MV-4-11 (cell line): ENCODE data around the gene RPRD1A.
"Not testable (repeated sequence)": the region's sequence is repeated elsewhere in the genome, so short reads cannot be mapped to it uniquely, and the experiment has no call there.

Experiments used
- DNase-seq: peaks from one replicate; lab custom pipeline; 2025; lab: John Stamatoyannopoulos, UW

RPRD1A gene

GRCh38 chr18:36067055-36067957 is at the start of gene RPRD1A:
TSS of gene RPRD1A (minus strand) at chr18:36067559. CDS start at chr18:36067404, 155 bp downstream.
- peak; percentile 92 for DNase-seq

GRCh38 chr18:36116771-36117170 is 49.4 kb upstream of the RPRD1A start:
- not testable (repeated sequence) for DNase-seq

- DNase-seq = no peak
These were observed 47.4 kb upstream of the RPRD1A start for GRCh38 chr18:36114738-36115137.

- no peak for DNase-seq
These were observed 46.9 kb upstream of the RPRD1A start for GRCh38 chr18:36114251-36114650.

- DNase-seq = no peak
These were observed 44.9 kb upstream of the RPRD1A start for GRCh38 chr18:36112302-36112701.

- DNase-seq = no peak
These were observed 42.4 kb upstream of the RPRD1A start for GRCh38 chr18:36109737-36110136.

GRCh38 chr18:36108601-36109000 is 41.2 kb upstream of the RPRD1A start:
- DNase-seq = no peak

GRCh38 chr18:36108196-36108595 is 40.8 kb upstream of the RPRD1A start:
- peak; percentile 84 for DNase-seq

- peak; percentile 74 for DNase-seq
These were observed 40.1 kb upstream of the RPRD1A start for GRCh38 chr18:36107477-36107876.

- DNase-seq = no peak
These were observed 37.4 kb upstream of the RPRD1A start for GRCh38 chr18:36104749-36105148.

- no peak for DNase-seq
These were observed 34.6 kb upstream of the RPRD1A start for GRCh38 chr18:36101943-36102342.

- no peak for DNase-seq
These were observed 32.0 kb upstream of the RPRD1A start for GRCh38 chr18:36099311-36099710.

- no peak for DNase-seq
These were observed 29.6 kb upstream of the RPRD1A start for GRCh38 chr18:36096955-36097354.

- DNase-seq = peak; percentile 64
These were observed 28.7 kb upstream of the RPRD1A start for GRCh38 chr18:36095936-36096519.

GRCh38 chr18:36094431-36094830 is 27.1 kb upstream of the RPRD1A start:
- DNase-seq = no peak

GRCh38 chr18:36092116-36092515 is 24.8 kb upstream of the RPRD1A start:
- DNase-seq = not testable (repeated sequence)

GRCh38 chr18:36089001-36089400 is 21.6 kb upstream of the RPRD1A start:
- no peak for DNase-seq

GRCh38 chr18:36088256-36088655 is 20.9 kb upstream of the RPRD1A start:
- no peak for DNase-seq

GRCh38 chr18:36086186-36086585 is 18.8 kb upstream of the RPRD1A start:
- no peak for DNase-seq

- no peak for DNase-seq
These were observed 17.8 kb upstream of the RPRD1A start for GRCh38 chr18:36085195-36085594.

- peak; percentile 67 for DNase-seq
These were observed 16.4 kb upstream of the RPRD1A start for GRCh38 chr18:36083729-36084128.

GRCh38 chr18:36081118-36081517 is 13.8 kb upstream of the RPRD1A start:
- not testable (repeated sequence) for DNase-seq

GRCh38 chr18:36078751-36079529 is 11.6 kb upstream of the RPRD1A start:
- no peak for DNase-seq
